ENCODE data around the gene SIT1.

SIT1 gene

GRCh38 chr9:35696520-35697215, 45.9 kb upstream of the SIT1 start:
- Histone ChIP-seq H3K4me1 (ENCODE audit: control insufficient read depth in 1 of 2, insufficient read depth in 2 of 2, low read length in 2 of 2) (no peaks in the 10 kb centered on the region), H2BK120ac (ENCODE audit: insufficient read depth, low read length, poor library complexity) (no peak overlapping the region), H3K4me2 (ENCODE audit: low read length) (no peak overlapping the region), H2AK5ac (ENCODE audit: low read length) (no peak overlapping the region), H3K9ac (ENCODE audit: low read length) (no peak overlapping the region), H3K14ac (ENCODE audit: low read length) (no peak overlapping the region), H3K9me3 (ENCODE audit: insufficient read depth, low read depth, low read length) (peaks cover 2% of the 10 kb centered on the region), H4K8ac (ENCODE audit: low read depth, low read length) (no peak overlapping the region), H3K23ac (ENCODE audit: low read length) (no peak overlapping the region), H2BK5ac (ENCODE audit: low read depth, low read length, poor library complexity) (no peak overlapping the region), H2AFZ (ENCODE audit: insufficient read depth, low read length, poor library complexity) (no peak overlapping the region), H3K4ac (ENCODE audit: low read depth, low read length) (no peak overlapping the region), H3K18ac (ENCODE audit: low read length) (no peak overlapping the region), H4K91ac (ENCODE audit: low read depth, low read length) (no peak overlapping the region), H3K27me3 (ENCODE audit: insufficient read depth, low read length) (no peaks in the 10 kb centered on the region), H3K4me3 (ENCODE audit: low read depth, low read length) (no peak overlapping the region), H2BK12ac (ENCODE audit: low read length) (no peak overlapping the region), H3K79me2 (ENCODE audit: control insufficient read depth, insufficient read depth, low read length, poor library complexity) (no peaks in the 10 kb centered on the region), H4K12ac (ENCODE audit: low read depth, low read length) (no peak overlapping the region), H3K36me3 (ENCODE audit: control insufficient read depth in 1 of 2, insufficient read depth in 2 of 2, low read length in 2 of 2) (peaks cover 42 to 54% of the 10 kb centered on the region in 2 experiments), H3K27ac (ENCODE audit: low read depth, low read length) (no peak overlapping the region), H3K79me1 (ENCODE audit: low read length) (no peaks in the 10 kb centered on the region)
- DNase-seq: peak; percentile 72 to 80
- WGBS (ENCODE audit: extremely low coverage, insufficient coverage, insufficient read length): no CpG with 5 or more reads among the region's 9 CpGs

GRCh38 chr9:35695943-35696401, 45.2 kb upstream of the SIT1 start:
- no peak overlapping the region for H2BK12ac ChIP-seq (ENCODE audit: low read length)
- no peak overlapping the region for H3K27ac ChIP-seq (ENCODE audit: low read depth, low read length)
- H2AK5ac ChIP-seq (ENCODE audit: low read length): no peak overlapping the region
- H3K4me1 ChIP-seq (ENCODE audit: control insufficient read depth in 1 of 2, insufficient read depth in 2 of 2, low read length in 2 of 2): no peaks in the 10 kb centered on the region
- H3K4ac ChIP-seq (ENCODE audit: low read depth, low read length): no peak overlapping the region
- no peak overlapping the region for H4K91ac ChIP-seq (ENCODE audit: low read depth, low read length)
- H3K23ac ChIP-seq (ENCODE audit: low read length): no peak overlapping the region
- no peaks in the 10 kb centered on the region for H3K27me3 ChIP-seq (ENCODE audit: insufficient read depth, low read length)
- no peak overlapping the region for H3K4me2 ChIP-seq (ENCODE audit: low read length)
- H2BK5ac ChIP-seq (ENCODE audit: low read depth, low read length, poor library complexity): no peak overlapping the region
- H3K18ac ChIP-seq (ENCODE audit: low read length): no peak overlapping the region
- DNase-seq: peak in 1 of 2 donors; percentile 12
- no peak overlapping the region for H3K14ac ChIP-seq (ENCODE audit: low read length)
- H3K79me1 ChIP-seq (ENCODE audit: low read length): peaks cover 4% of the 10 kb centered on the region
- no peak overlapping the region for H3K9ac ChIP-seq (ENCODE audit: low read length)
- no CpG with 5 or more reads among the region's 3 CpGs for WGBS (ENCODE audit: extremely low coverage, insufficient coverage, insufficient read length)
- H3K36me3 ChIP-seq (ENCODE audit: control insufficient read depth in 1 of 2, insufficient read depth in 2 of 2, low read length in 2 of 2): peaks cover 39 to 47% of the 10 kb centered on the region in 2 experiments
- H3K79me2 ChIP-seq (ENCODE audit: control insufficient read depth, insufficient read depth, low read length, poor library complexity): peaks cover 3% of the 10 kb centered on the region
- H3K4me3 ChIP-seq (ENCODE audit: low read depth, low read length): no peak overlapping the region
- no peak overlapping the region for H2AFZ ChIP-seq (ENCODE audit: insufficient read depth, low read length, poor library complexity)
- no peak overlapping the region for H4K12ac ChIP-seq (ENCODE audit: low read depth, low read length)
- H4K8ac ChIP-seq (ENCODE audit: low read depth, low read length): no peak overlapping the region
- peaks cover 2% of the 10 kb centered on the region for H3K9me3 ChIP-seq (ENCODE audit: insufficient read depth, low read depth, low read length)
- no peak overlapping the region for H2BK120ac ChIP-seq (ENCODE audit: insufficient read depth, low read length, poor library complexity)

GRCh38 chr9:35691757-35692301, 41.1 kb upstream of the SIT1 start:
- H3K4me3 ChIP-seq (ENCODE audit: low read depth, low read length): no peak overlapping the region
- H3K4me1 ChIP-seq (ENCODE audit: control insufficient read depth in 1 of 2, insufficient read depth in 2 of 2, low read length in 2 of 2): peaks cover 16 to 24% of the 10 kb centered on the region in 2 experiments
- H3K23ac ChIP-seq (ENCODE audit: low read length): no peak overlapping the region
- H2AK5ac ChIP-seq (ENCODE audit: low read length): no peak overlapping the region
- peaks cover 20% of the 10 kb centered on the region for H3K79me1 ChIP-seq (ENCODE audit: low read length)
- no peak overlapping the region for H3K9ac ChIP-seq (ENCODE audit: low read length)
- no peak overlapping the region for H3K14ac ChIP-seq (ENCODE audit: low read length)
- peaks cover 14% of the 10 kb centered on the region for H3K79me2 ChIP-seq (ENCODE audit: control insufficient read depth, insufficient read depth, low read length, poor library complexity)
- no peak overlapping the region for H3K4me2 ChIP-seq (ENCODE audit: low read length)
- no peak overlapping the region for H3K4ac ChIP-seq (ENCODE audit: low read depth, low read length)
- no peaks in the 10 kb centered on the region for H3K27me3 ChIP-seq (ENCODE audit: insufficient read depth, low read length)
- no peaks in the 10 kb centered on the region for H3K9me3 ChIP-seq (ENCODE audit: insufficient read depth, low read depth, low read length)
- no peak overlapping the region for H2BK12ac ChIP-seq (ENCODE audit: low read length)
- H3K27ac ChIP-seq (ENCODE audit: low read depth, low read length): no peak overlapping the region
- no peak overlapping the region for H4K91ac ChIP-seq (ENCODE audit: low read depth, low read length)
- H3K36me3 ChIP-seq (ENCODE audit: control insufficient read depth in 1 of 2, insufficient read depth in 2 of 2, low read length in 2 of 2): peaks cover 7 to 12% of the 10 kb centered on the region in 2 experiments
- no peak overlapping the region for H4K12ac ChIP-seq (ENCODE audit: low read depth, low read length)
- no peak overlapping the region for H3K18ac ChIP-seq (ENCODE audit: low read length)
- DNase-seq: peak; percentile 47 to 52
- no peak overlapping the region for H2BK120ac ChIP-seq (ENCODE audit: insufficient read depth, low read length, poor library complexity)
- no CpG with 5 or more reads among the region's 13 CpGs for WGBS (ENCODE audit: extremely low coverage, insufficient coverage, insufficient read length)
- H4K8ac ChIP-seq (ENCODE audit: low read depth, low read length): no peak overlapping the region
- H2AFZ ChIP-seq (ENCODE audit: insufficient read depth, low read length, poor library complexity): no peak overlapping the region
- no peak overlapping the region for H2BK5ac ChIP-seq (ENCODE audit: low read depth, low read length, poor library complexity)

- Histone ChIP-seq H3K18ac (ENCODE audit: low read length) (peak overlapping the region; percentile 26), H3K9ac (ENCODE audit: low read length) (peak overlapping the region; percentile 77), H4K8ac (ENCODE audit: low read depth, low read length) (peak overlapping the region; percentile 69), H2BK120ac (ENCODE audit: insufficient read depth, low read length, poor library complexity) (peak overlapping the region; percentile 21), H3K9me3 (ENCODE audit: insufficient read depth, low read depth, low read length) (no peaks in the 10 kb centered on the region), H3K4me1 (ENCODE audit: control insufficient read depth in 1 of 2, insufficient read depth in 2 of 2, low read length in 2 of 2) (peaks cover 16 to 24% of the 10 kb centered on the region in 2 experiments), H3K27ac (ENCODE audit: low read depth, low read length) (peak overlapping the region; percentile 91), H2BK12ac (ENCODE audit: low read length) (peak overlapping the region; percentile 1), H3K4me3 (ENCODE audit: low read depth, low read length) (peak overlapping the region; percentile 34), H4K12ac (ENCODE audit: low read depth, low read length) (peak overlapping the region; percentile 49), H4K91ac (ENCODE audit: low read depth, low read length) (peak overlapping the region; percentile 56), H3K79me1 (ENCODE audit: low read length) (peaks cover 20% of the 10 kb centered on the region), H3K27me3 (ENCODE audit: insufficient read depth, low read length) (no peaks in the 10 kb centered on the region), H2AK5ac (ENCODE audit: low read length) (no peak overlapping the region), H3K4me2 (ENCODE audit: low read length) (peak overlapping the region; percentile 68), H3K4ac (ENCODE audit: low read depth, low read length) (peak overlapping the region; percentile 1), H2BK5ac (ENCODE audit: low read depth, low read length, poor library complexity) (peak overlapping the region; percentile 23), H3K23ac (ENCODE audit: low read length) (no peak overlapping the region), H2AFZ (ENCODE audit: insufficient read depth, low read length, poor library complexity) (no peak overlapping the region), H3K36me3 (ENCODE audit: control insufficient read depth in 1 of 2, insufficient read depth in 2 of 2, low read length in 2 of 2) (peaks cover 7% of the 10 kb centered on the region in 2 experiments), H3K14ac (ENCODE audit: low read length) (peak overlapping the region; percentile 25), H3K79me2 (ENCODE audit: control insufficient read depth, insufficient read depth, low read length, poor library complexity) (peaks cover 14% of the 10 kb centered on the region)
- WGBS (ENCODE audit: extremely low coverage, insufficient coverage, insufficient read length): no CpG with 5 or more reads among the region's 10 CpGs
- DNase-seq: peak in 1 of 2 donors; percentile 43
Observed at GRCh38 chr9:35691334-35691650, 40.6 kb upstream of the SIT1 start.

Measured in trophoblast cell (in vitro differentiated cells and primary cell).